ENCODE data around the gene PET117. TPM values are rescaled to one million over a fixed set of nuclear protein-coding genes. Genes with fewer than 3 reads are reported as not detected.
A peak's percentile ranks its signal among the peaks of the same experiment; 100 is the strongest.

PET117 gene
- polyA plus RNA-seq, 1 donor (not counting 4 experiments of a cell fraction or from before 2014, with no cell fraction given) = 11.8 TPM

DNA sequence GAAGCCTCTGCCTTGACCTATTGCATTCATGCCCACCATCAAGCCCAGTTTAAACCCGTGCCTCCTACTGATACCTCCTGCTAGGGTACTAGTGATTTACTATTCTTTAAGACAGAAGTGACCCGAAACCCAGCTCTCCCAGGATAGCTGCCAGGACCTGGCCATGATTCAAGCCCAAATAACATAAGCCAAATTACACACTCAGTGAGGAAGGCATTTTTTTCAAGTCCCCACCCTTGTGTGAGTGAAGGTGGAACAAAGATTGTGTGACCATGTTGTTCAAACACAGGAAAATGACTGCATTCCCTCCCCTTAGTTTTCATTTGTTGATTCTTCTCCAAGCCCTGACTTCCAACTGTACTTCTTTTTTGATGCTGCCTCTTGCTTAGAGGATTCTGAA, 3.7 kb upstream of the PET117 start:
- no peak overlapping the region for H3K4me2 ChIP-seq (ENCODE audit: control insufficient read depth, extremely low read depth, insufficient read depth, low read depth, low read length)
- peak overlapping the region; percentile 57 for H2AFZ ChIP-seq (ENCODE audit: control insufficient read depth, low read length)

GRCh38 chr20:18138266-18138582, 561 bp downstream of the PET117 start:
- Histone ChIP-seq H3K27ac (ENCODE audit: control insufficient read depth, insufficient read depth, low read length) (peak overlapping the region; percentile 76), H3K4me1 (ENCODE audit: control insufficient read depth, extremely low read depth, insufficient read depth, low read length) (peaks cover 22% of the 10 kb centered on the region), H3K4me3 (ENCODE audit: control insufficient read depth in 2 of 3, extremely low read depth in 1 of 3, insufficient read depth in 2 of 3, low read depth in 1 of 3, low read length in 3 of 3) (peak overlapping the region; percentile 75 to 95 (median 92)), H3K4me2 (ENCODE audit: control insufficient read depth, extremely low read depth, insufficient read depth, low read depth, low read length) (peak overlapping the region; percentile 99), H3K79me2 (ENCODE audit: control insufficient read depth, insufficient read depth, low read length) (peaks cover 27% of the 10 kb centered on the region), H3K9me1 (ENCODE audit: control insufficient read depth, extremely low read depth, insufficient read depth, low read length) (no peaks in the 10 kb centered on the region), H3K36me3 (ENCODE audit: control insufficient read depth in 2 of 2, extremely low read depth in 1 of 2, insufficient read depth in 2 of 2, low read length in 2 of 2) (peaks cover 0 to 7% of the 10 kb centered on the region in 2 experiments), H3K9ac (ENCODE audit: control insufficient read depth, extremely low read depth, insufficient read depth, low read length) (peak overlapping the region; percentile 88), H2AFZ (ENCODE audit: control insufficient read depth, low read length) (peak overlapping the region; percentile 92), H3K9me3 (ENCODE audit: control insufficient read depth, low read depth, low read length) (no peaks in the 10 kb centered on the region), H4K20me1 (ENCODE audit: control insufficient read depth, extremely low read depth, insufficient read depth, low read length) (no peaks in the 10 kb centered on the region), H3K27me3 (ENCODE audit: control insufficient read depth, extremely low read depth, insufficient read depth, low read length) (no peaks in the 10 kb centered on the region)
- FAIRE-seq = no peak
- TF ChIP-seq, protein P1, sequence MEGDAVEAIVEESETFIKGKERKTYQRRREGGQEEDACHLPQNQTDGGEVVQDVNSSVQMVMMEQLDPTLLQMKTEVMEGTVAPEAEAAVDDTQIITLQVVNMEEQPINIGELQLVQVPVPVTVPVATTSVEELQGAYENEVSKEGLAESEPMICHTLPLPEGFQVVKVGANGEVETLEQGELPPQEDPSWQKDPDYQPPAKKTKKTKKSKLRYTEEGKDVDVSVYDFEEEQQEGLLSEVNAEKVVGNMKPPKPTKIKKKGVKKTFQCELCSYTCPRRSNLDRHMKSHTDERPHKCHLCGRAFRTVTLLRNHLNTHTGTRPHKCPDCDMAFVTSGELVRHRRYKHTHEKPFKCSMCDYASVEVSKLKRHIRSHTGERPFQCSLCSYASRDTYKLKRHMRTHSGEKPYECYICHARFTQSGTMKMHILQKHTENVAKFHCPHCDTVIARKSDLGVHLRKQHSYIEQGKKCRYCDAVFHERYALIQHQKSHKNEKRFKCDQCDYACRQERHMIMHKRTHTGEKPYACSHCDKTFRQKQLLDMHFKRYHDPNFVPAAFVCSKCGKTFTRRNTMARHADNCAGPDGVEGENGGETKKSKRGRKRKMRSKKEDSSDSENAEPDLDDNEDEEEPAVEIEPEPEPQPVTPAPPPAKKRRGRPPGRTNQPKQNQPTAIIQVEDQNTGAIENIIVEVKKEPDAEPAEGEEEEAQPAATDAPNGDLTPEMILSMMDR (optimal IDR thresholded peaks at IDR 0.05 in 1 of 3, IDR thresholded peaks at IDR 0.05 in 1 of 3, conservative IDR thresholded peaks at IDR 0.05 in 1 of 3; ENCODE audit: extremely low read depth in 1 of 3, insufficient read depth in 2 of 3, low read length in 3 of 3) = no peak
- TF ChIP-seq EZH2 (IDR thresholded peaks at IDR 0.05; ENCODE audit: low read length) = no peak
- dilution Hi-C loops (cut with MboI; ENCODE audit: extremely low pct_ligation_motif_present, low sequenced_read_pairs) = no loop called here
- no peak for DNase-seq (ENCODE audit: low read depth, low spot score)

More for the DNA sequence above, 3.7 kb upstream of the PET117 start:
- Histone ChIP-seq H3K4me3 (ENCODE audit: control insufficient read depth in 2 of 3, extremely low read depth in 1 of 3, insufficient read depth in 2 of 3, low read depth in 1 of 3, low read length in 3 of 3) (no peak overlapping the region), H3K36me3 (ENCODE audit: control insufficient read depth in 2 of 2, extremely low read depth in 1 of 2, insufficient read depth in 2 of 2, low read length in 2 of 2) (no peaks in the 10 kb centered on the region), H3K27ac (ENCODE audit: control insufficient read depth, insufficient read depth, low read length) (no peak overlapping the region), H3K9ac (ENCODE audit: control insufficient read depth, extremely low read depth, insufficient read depth, low read length) (no peak overlapping the region), H3K27me3 (ENCODE audit: control insufficient read depth, extremely low read depth, insufficient read depth, low read length) (no peaks in the 10 kb centered on the region), H3K79me2 (ENCODE audit: control insufficient read depth, insufficient read depth, low read length) (peaks cover 11% of the 10 kb centered on the region), H3K9me1 (ENCODE audit: control insufficient read depth, extremely low read depth, insufficient read depth, low read length) (no peaks in the 10 kb centered on the region), H4K20me1 (ENCODE audit: control insufficient read depth, extremely low read depth, insufficient read depth, low read length) (no peaks in the 10 kb centered on the region), H3K9me3 (ENCODE audit: control insufficient read depth, low read depth, low read length) (no peaks in the 10 kb centered on the region), H3K4me1 (ENCODE audit: control insufficient read depth, extremely low read depth, insufficient read depth, low read length) (peaks cover 13% of the 10 kb centered on the region)
- DNase-seq (ENCODE audit: low read depth, low spot score) (no peak), FAIRE-seq (peak; percentile 68)
- no peak for TF ChIP-seq EZH2 (IDR thresholded peaks at IDR 0.05; ENCODE audit: low read length)
- TF ChIP-seq, protein P1 (optimal IDR thresholded peaks at IDR 0.05 in 1 of 3, IDR thresholded peaks at IDR 0.05 in 1 of 3, conservative IDR thresholded peaks at IDR 0.05 in 1 of 3; ENCODE audit: extremely low read depth in 1 of 3, insufficient read depth in 2 of 3, low read length in 3 of 3) = no peak
- dilution Hi-C loops (cut with MboI; ENCODE audit: extremely low pct_ligation_motif_present, low sequenced_read_pairs) = no loop called here

All from keratinocyte (primary cell).